ENCODE data around the gene TTYH2. TPM values are rescaled to one million over a fixed set of nuclear protein-coding genes. Genes with fewer than 3 reads are reported as not detected.

Gene TTYH2
- polyA plus RNA-seq, 1 of the 3 experiments (the other 2 are of a cell fraction), result 16.1 TPM

- TF ChIP-seq, protein P1, sequence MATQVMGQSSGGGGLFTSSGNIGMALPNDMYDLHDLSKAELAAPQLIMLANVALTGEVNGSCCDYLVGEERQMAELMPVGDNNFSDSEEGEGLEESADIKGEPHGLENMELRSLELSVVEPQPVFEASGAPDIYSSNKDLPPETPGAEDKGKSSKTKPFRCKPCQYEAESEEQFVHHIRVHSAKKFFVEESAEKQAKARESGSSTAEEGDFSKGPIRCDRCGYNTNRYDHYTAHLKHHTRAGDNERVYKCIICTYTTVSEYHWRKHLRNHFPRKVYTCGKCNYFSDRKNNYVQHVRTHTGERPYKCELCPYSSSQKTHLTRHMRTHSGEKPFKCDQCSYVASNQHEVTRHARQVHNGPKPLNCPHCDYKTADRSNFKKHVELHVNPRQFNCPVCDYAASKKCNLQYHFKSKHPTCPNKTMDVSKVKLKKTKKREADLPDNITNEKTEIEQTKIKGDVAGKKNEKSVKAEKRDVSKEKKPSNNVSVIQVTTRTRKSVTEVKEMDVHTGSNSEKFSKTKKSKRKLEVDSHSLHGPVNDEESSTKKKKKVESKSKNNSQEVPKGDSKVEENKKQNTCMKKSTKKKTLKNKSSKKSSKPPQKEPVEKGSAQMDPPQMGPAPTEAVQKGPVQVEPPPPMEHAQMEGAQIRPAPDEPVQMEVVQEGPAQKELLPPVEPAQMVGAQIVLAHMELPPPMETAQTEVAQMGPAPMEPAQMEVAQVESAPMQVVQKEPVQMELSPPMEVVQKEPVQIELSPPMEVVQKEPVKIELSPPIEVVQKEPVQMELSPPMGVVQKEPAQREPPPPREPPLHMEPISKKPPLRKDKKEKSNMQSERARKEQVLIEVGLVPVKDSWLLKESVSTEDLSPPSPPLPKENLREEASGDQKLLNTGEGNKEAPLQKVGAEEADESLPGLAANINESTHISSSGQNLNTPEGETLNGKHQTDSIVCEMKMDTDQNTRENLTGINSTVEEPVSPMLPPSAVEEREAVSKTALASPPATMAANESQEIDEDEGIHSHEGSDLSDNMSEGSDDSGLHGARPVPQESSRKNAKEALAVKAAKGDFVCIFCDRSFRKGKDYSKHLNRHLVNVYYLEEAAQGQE (IDR thresholded peaks at IDR 0.05; ENCODE audit: low read depth, low read length), result no peak
- TF ChIP-seq JUND (IDR thresholded peaks at IDR 0.05) (no peak), TCF12 (IDR thresholded peaks at IDR 0.05) (0 out of 2 replicates have a peak, but pooled peaks have one; percentile 14), MEF2A (IDR thresholded peaks at IDR 0.05; ENCODE audit: borderline replicate concordance, low read depth) (no peak), CHD2 (IDR thresholded peaks at IDR 0.05; ENCODE audit: low read length, partially characterized antibody) (peak; percentile 32), TAF1 (IDR thresholded peaks at IDR 0.05; ENCODE audit: borderline replicate concordance, low read depth, low read length) (no peak), YY1 (IDR thresholded peaks at IDR 0.05; ENCODE audit: low read depth) (no peak), RXRA (IDR thresholded peaks at IDR 0.05; ENCODE audit: borderline replicate concordance, low read depth) (no peak), POLR2AphosphoS5 (IDR thresholded peaks at IDR 0.05; ENCODE audit: low read depth, low read length) (no peak), RAD21 (IDR thresholded peaks at IDR 0.05; ENCODE audit: low read length) (peak; percentile 24), NFIC (IDR thresholded peaks at IDR 0.05; ENCODE audit: borderline replicate concordance) (no peak), RCOR1 (IDR thresholded peaks at IDR 0.05; ENCODE audit: low read length) (peak; percentile 46; the same call in 1 of the 2 replicates), EZH2phosphoT487 (IDR thresholded peaks at IDR 0.05; ENCODE audit: borderline replicate concordance, low read depth) (no peak), TEAD4 (IDR thresholded peaks at IDR 0.05; ENCODE audit: borderline replicate concordance, insufficient read depth) (no peak), FOXM1 (IDR thresholded peaks at IDR 0.05; ENCODE audit: low read depth) (no peak), FOXJ3 (CRISPR knock-in tag; IDR thresholded peaks at IDR 0.05) (no peak), RFX5 (IDR thresholded peaks at IDR 0.05; ENCODE audit: low read length) (no peak), ELF1 (IDR thresholded peaks at IDR 0.05) (no peak), ZBTB33 (IDR thresholded peaks at IDR 0.05; ENCODE audit: borderline replicate concordance, low read depth) (no peak), SIN3A (IDR thresholded peaks at IDR 0.05; ENCODE audit: borderline replicate concordance, low read depth, low read length) (no peak), FOSL2 (IDR thresholded peaks at IDR 0.05; ENCODE audit: borderline replicate concordance, low read depth) (no peak), CTCF (IDR thresholded peaks at IDR 0.05) (no peak), EP300 (IDR thresholded peaks at IDR 0.05; ENCODE audit: borderline replicate concordance in 1 of 2, low read depth in 1 of 2, low read length in 1 of 2) (peak in 1 of 2 experiments; percentile 22; a peak in 1 of 4 replicates), NRF1 (IDR thresholded peaks at IDR 0.05; ENCODE audit: low read depth, low read length) (no peak)
- TF ChIP-seq, protein P2, sequence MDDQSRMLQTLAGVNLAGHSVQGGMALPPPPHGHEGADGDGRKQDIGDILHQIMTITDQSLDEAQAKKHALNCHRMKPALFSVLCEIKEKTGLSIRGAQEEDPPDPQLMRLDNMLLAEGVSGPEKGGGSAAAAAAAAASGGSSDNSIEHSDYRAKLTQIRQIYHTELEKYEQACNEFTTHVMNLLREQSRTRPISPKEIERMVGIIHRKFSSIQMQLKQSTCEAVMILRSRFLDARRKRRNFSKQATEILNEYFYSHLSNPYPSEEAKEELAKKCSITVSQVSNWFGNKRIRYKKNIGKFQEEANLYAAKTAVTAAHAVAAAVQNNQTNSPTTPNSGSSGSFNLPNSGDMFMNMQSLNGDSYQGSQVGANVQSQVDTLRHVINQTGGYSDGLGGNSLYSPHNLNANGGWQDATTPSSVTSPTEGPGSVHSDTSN (IDR thresholded peaks at IDR 0.05), result no peak
- TF ChIP-seq, protein P3, sequence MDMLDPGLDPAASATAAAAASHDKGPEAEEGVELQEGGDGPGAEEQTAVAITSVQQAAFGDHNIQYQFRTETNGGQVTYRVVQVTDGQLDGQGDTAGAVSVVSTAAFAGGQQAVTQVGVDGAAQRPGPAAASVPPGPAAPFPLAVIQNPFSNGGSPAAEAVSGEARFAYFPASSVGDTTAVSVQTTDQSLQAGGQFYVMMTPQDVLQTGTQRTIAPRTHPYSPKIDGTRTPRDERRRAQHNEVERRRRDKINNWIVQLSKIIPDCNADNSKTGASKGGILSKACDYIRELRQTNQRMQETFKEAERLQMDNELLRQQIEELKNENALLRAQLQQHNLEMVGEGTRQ (IDR thresholded peaks at IDR 0.05; ENCODE audit: borderline replicate concordance, low read depth, low read length), result no peak
These were observed 5.1 kb downstream of the TTYH2 start (continued) for GRCh38 chr17:74218436-74218835.

Data from SK-N-SH (cell line).